Lung (tissue), 12 donors: ENCODE results near the gene SLC19A1. TPM values are rescaled to one million over a fixed set of nuclear protein-coding genes. Genes with fewer than 3 reads are reported as not detected.

ENCODE experiments used
- ATAC-seq: fragments of 200-7000 bp; cut with Tn5 transposase; one replicate; pipeline ENCODE4 v1.9.1; 2020; ENCODE audit warnings: moderate number of reproducible peaks; ENCODE audit not compliant: insufficient read depth, low FRiP score
- DNase-seq, 3 donors: peaks; one replicate each; pipeline ENCODE4 v3.0.0-alpha.2; 2013 to 2017
- H3K27ac ChIP-seq, 2 donors: one replicate each; pipeline ENCODE4 v1.5.1; 2013; ENCODE audit warnings: mild to moderate bottlenecking in 2 of 2, moderate library complexity in 2 of 2, control low read depth in 1 of 2, inconsistent platforms in 1 of 2, low read depth in 1 of 2, low read length in 1 of 2
- H3K27me3 ChIP-seq, 3 donors: one replicate each; pipeline ENCODE4 v1.5.1; 2013; ENCODE audit warnings: low read length in 2 of 3; ENCODE audit not compliant: control insufficient read depth in 3 of 3, insufficient read depth in 3 of 3
- H3K36me3 ChIP-seq, 4 donors: one replicate each; pipeline ENCODE4 v1.5.1; 2013; ENCODE audit warnings: low read length in 4 of 4, mild to moderate bottlenecking in 1 of 4, moderate library complexity in 1 of 4; ENCODE audit not compliant: control insufficient read depth in 4 of 4, insufficient read depth in 4 of 4
- H3K4me1 ChIP-seq, 5 donors: one replicate each; pipeline ENCODE4 v1.5.1; 2013; ENCODE audit warnings: low read length in 5 of 5, mild to moderate bottlenecking in 2 of 5, moderate library complexity in 1 of 5; ENCODE audit not compliant: control insufficient read depth in 5 of 5, insufficient read depth in 5 of 5
- H3K4me3 ChIP-seq: one replicate; pipeline ENCODE4 v1.5.1; 2013; ENCODE audit warnings: mild to moderate bottlenecking, control low read depth, moderate library complexity
- H3K9ac ChIP-seq, 2 donors: one replicate each; pipeline ENCODE4 v1.5.1; 2013; ENCODE audit warnings: low read length in 2 of 2, control low read depth in 1 of 2; ENCODE audit not compliant: insufficient read depth in 1 of 2
- H3K9me3 ChIP-seq, 4 donors: one replicate each; pipeline ENCODE4 v1.5.1; 2013; ENCODE audit warnings: low read length in 3 of 4, mild to moderate bottlenecking in 1 of 4, moderate library complexity in 1 of 4; ENCODE audit not compliant: control insufficient read depth in 4 of 4, insufficient read depth in 3 of 4
- CTCF ChIP-seq: IDR thresholded peaks from 2 replicates; pipeline ENCODE4 v1.5.1; 2012; ENCODE audit warnings: mild to moderate bottlenecking; ENCODE audit errors: control extremely low read depth, extremely low read depth
- WGBS, 2 donors: extraction: QIAGEN DNeasy Blood & Tissue Kit; methylation state at CpG; one replicate each; pipeline ENCODE4 v1.1.7; 2013; 5-methylcytosine and 5-hydroxymethylcytosine counted together
- polyA plus RNA-seq, 2 donors: library from polyadenylated mRNA; stranded (reverse); fragments of 200-250 nt; gene quantifications; one replicate each; pipeline ENCODE4 v1.2.1, GENCODE V29; 2013
- total RNA-seq, 2 donors: library from RNA; depleted of rRNA in 1 of 2; stranded (reverse); fragments of >200 nt in 1 of 2; gene quantifications; one replicate each; pipeline ENCODE4 v1.2.1, GENCODE V29; 2014 to 2021
- donor health status: control.
- donor health status: control.
- donor health status: Bipolar disorder and iron deficiency.
- donor health status: healthy.
- donor health status: DM: yes; HTN: yes; CAD: no.

Gene SLC19A1
- total and polyA plus RNA-seq, 4 donors: 23.8 to 42.0 (median 26.2) TPM

- H3K27ac ChIP-seq: no peak overlapping the region
- peaks cover 0 to 3% (median 2%) of the 10 kb centered on the region in 5 donors for H3K4me1 ChIP-seq
- no peak overlapping the region for H3K9ac ChIP-seq
- WGBS, 2 donors: 0 to 2% methylated on average over 12 to 19 of the region's 34 CpGs
- H3K4me3 ChIP-seq: no peak overlapping the region
- DNase-seq: no peak
- H3K27me3 ChIP-seq: no peaks in the 10 kb centered on the region
- TF ChIP-seq CTCF: no peak
- ATAC-seq: no peak
- no peaks in the 10 kb centered on the region for H3K9me3 ChIP-seq
- no peaks in the 10 kb centered on the region for H3K36me3 ChIP-seq
These were observed 13.0 kb upstream of the SLC19A1 start for GRCh38 chr21:45555251-45555556.

GRCh38 chr21:45554477-45555175 lies 12.4 kb upstream of the SLC19A1 start:
- H3K9me3 ChIP-seq: no peaks in the 10 kb centered on the region
- H3K27ac ChIP-seq: peak overlapping the region in 1 of 2 donors; percentile 69
- ATAC-seq (peak; percentile 83), DNase-seq (peak; percentile 86 to 89 (median 88))
- WGBS, 2 donors: 0 to 2% methylated on average over 38 to 53 of the region's 53 CpGs
- H3K4me3 ChIP-seq: peak overlapping the region; percentile 7
- no peaks in the 10 kb centered on the region for H3K27me3 ChIP-seq
- no peaks in the 10 kb centered on the region for H3K36me3 ChIP-seq
- H3K4me1 ChIP-seq: peaks cover 0 to 4% (median 3%) of the 10 kb centered on the region in 5 donors
- TF ChIP-seq CTCF: peak; percentile 79
- H3K9ac ChIP-seq: peak overlapping the region; percentile 53 to 63

- DNase-seq (peak in 1 of 3 donors; percentile 11), ATAC-seq (no peak)
- H3K9ac ChIP-seq: no peak overlapping the region
- peak overlapping the region in 1 of 2 donors; percentile 0 for H3K27ac ChIP-seq
- TF ChIP-seq CTCF: no peak
- WGBS, 2 donors: 82 to 84% methylated on average over 28 to 29 of the region's 29 CpGs
- no peaks in the 10 kb centered on the region for H3K9me3 ChIP-seq
- H3K4me3 ChIP-seq: no peak overlapping the region
- no peaks in the 10 kb centered on the region for H3K36me3 ChIP-seq
- H3K27me3 ChIP-seq: no peaks in the 10 kb centered on the region
- peaks cover 0 to 7% (median 3%) of the 10 kb centered on the region in 5 donors for H3K4me1 ChIP-seq
These were observed 10.6 kb upstream of the SLC19A1 start for GRCh38 chr21:45552696-45553391.
